ENCODE measurements around the gene CROCC.
"Not testable (repeated sequence)": the region's sequence is repeated elsewhere in the genome, so short reads cannot be mapped to it uniquely, and the experiment has no call there.

The CROCC gene

GRCh38 chr1:16916036-16916880 is 5.5 kb upstream of the CROCC start:
- not testable (repeated sequence) for DNase-seq

- DNase-seq: no peak
Measured at GRCh38 chr1:16918371-16918770, 3.4 kb upstream of the CROCC start.

- not testable (repeated sequence) for DNase-seq
Measured at GRCh38 chr1:16918936-16919665, 2.6 kb upstream of the CROCC start.

GRCh38 chr1:16920951-16921350 is 780 bp upstream of the CROCC start:
- no peak for DNase-seq

- DNase-seq: no peak
Measured at GRCh38 chr1:16922466-16922865, 735 bp downstream of the CROCC start.

- no peak for DNase-seq
Measured at GRCh38 chr1:16922885-16923431, 1.2 kb downstream of the CROCC start.

GRCh38 chr1:16924216-16924918 is 2.6 kb downstream of the CROCC start:
- DNase-seq: no peak

GRCh38 chr1:16924919-16925477 is 3.3 kb downstream of the CROCC start:
- DNase-seq: no peak

GRCh38 chr1:16925635-16926490 is 4.1 kb downstream of the CROCC start:
- DNase-seq: no peak

- peak; percentile 15 for DNase-seq
Measured at GRCh38 chr1:16926491-16927073, 4.9 kb downstream of the CROCC start.

- DNase-seq: no peak
Measured at GRCh38 chr1:16927256-16927655, 5.5 kb downstream of the CROCC start.

- no peak for DNase-seq
Measured at GRCh38 chr1:16927711-16928485, 6.2 kb downstream of the CROCC start.

GRCh38 chr1:16929146-16930041 is 7.7 kb downstream of the CROCC start:
- not testable (repeated sequence) for DNase-seq

GRCh38 chr1:16931206-16931934 is 9.6 kb downstream of the CROCC start:
- DNase-seq: not testable (repeated sequence)

GRCh38 chr1:16933945-16934344 is 12.2 kb downstream of the CROCC start:
- not testable (repeated sequence) for DNase-seq

- DNase-seq: not testable (repeated sequence)
Measured at GRCh38 chr1:16936580-16936979, 14.8 kb downstream of the CROCC start.

GRCh38 chr1:16938351-16939321 is 16.9 kb downstream of the CROCC start:
- no peak for DNase-seq
